Brain pericyte (primary cell): ENCODE data around the gene HLA-DMA.

Experiments
- DNase-seq: peaks from one replicate; pipeline ENCODE4 v3.0.0-alpha.2; 2012; ENCODE audit warnings: low read depth, low spot score

The HLA-DMA gene

GRCh38 chr6:32974541-32975308, 21.8 kb upstream of the HLA-DMA start:
- no peak for DNase-seq

GRCh38 chr6:32974016-32974333, 21.1 kb upstream of the HLA-DMA start:
- no peak for DNase-seq

- DNase-seq = no peak
These were observed 20.5 kb upstream of the HLA-DMA start for GRCh38 chr6:32973144-32974015.

- DNase-seq = no peak
These were observed 19.7 kb upstream of the HLA-DMA start for GRCh38 chr6:32972353-32973143.

- peak; percentile 99 for DNase-seq
These were observed 18.9 kb upstream of the HLA-DMA start for GRCh38 chr6:32971581-32972352.

- no peak for DNase-seq
These were observed 18.3 kb upstream of the HLA-DMA start for GRCh38 chr6:32971242-32971580.

GRCh38 chr6:32970413-32971241, 17.7 kb upstream of the HLA-DMA start:
- DNase-seq = peak; percentile 54

GRCh38 chr6:32969685-32970412, 17.0 kb upstream of the HLA-DMA start:
- DNase-seq = peak; percentile 82

GRCh38 chr6:32968867-32969684, 16.2 kb upstream of the HLA-DMA start:
- peak; percentile 55 for DNase-seq

GRCh38 chr6:32968093-32968866, 15.4 kb upstream of the HLA-DMA start, which contains the start of gene BRD2:
TSS of gene BRD2 (plus strand) at chr6:32968594. CDS start at chr6:32972899, 4,305 bp downstream.
- DNase-seq = peak; percentile 84

GRCh38 chr6:32967151-32968091, 14.5 kb upstream of the HLA-DMA start:
- DNase-seq = no peak

GRCh38 chr6:32964776-32965175, 11.9 kb upstream of the HLA-DMA start:
- DNase-seq = no peak

- no peak for DNase-seq
These were observed 11.0 kb upstream of the HLA-DMA start for GRCh38 chr6:32963866-32964265.

- DNase-seq = no peak
These were observed 9.4 kb upstream of the HLA-DMA start for GRCh38 chr6:32962213-32962826.

GRCh38 chr6:32960563-32960962, 7.7 kb upstream of the HLA-DMA start:
- no peak for DNase-seq

- no peak for DNase-seq
These were observed 3.3 kb upstream of the HLA-DMA start for GRCh38 chr6:32956176-32956575.
